Measurements from ENCODE around the gene CXorf58. TPM values are rescaled to one million over a fixed set of nuclear protein-coding genes. Genes with fewer than 3 reads are reported as not detected.

The CXorf58 gene
- total and polyA plus RNA-seq, 9 of the 15 experiments (the other 6 are each of a cell fraction or from before 2014, with no cell fraction given): 0.10 to 0.27 (median 0.16) TPM; not detected in 3

DNA sequence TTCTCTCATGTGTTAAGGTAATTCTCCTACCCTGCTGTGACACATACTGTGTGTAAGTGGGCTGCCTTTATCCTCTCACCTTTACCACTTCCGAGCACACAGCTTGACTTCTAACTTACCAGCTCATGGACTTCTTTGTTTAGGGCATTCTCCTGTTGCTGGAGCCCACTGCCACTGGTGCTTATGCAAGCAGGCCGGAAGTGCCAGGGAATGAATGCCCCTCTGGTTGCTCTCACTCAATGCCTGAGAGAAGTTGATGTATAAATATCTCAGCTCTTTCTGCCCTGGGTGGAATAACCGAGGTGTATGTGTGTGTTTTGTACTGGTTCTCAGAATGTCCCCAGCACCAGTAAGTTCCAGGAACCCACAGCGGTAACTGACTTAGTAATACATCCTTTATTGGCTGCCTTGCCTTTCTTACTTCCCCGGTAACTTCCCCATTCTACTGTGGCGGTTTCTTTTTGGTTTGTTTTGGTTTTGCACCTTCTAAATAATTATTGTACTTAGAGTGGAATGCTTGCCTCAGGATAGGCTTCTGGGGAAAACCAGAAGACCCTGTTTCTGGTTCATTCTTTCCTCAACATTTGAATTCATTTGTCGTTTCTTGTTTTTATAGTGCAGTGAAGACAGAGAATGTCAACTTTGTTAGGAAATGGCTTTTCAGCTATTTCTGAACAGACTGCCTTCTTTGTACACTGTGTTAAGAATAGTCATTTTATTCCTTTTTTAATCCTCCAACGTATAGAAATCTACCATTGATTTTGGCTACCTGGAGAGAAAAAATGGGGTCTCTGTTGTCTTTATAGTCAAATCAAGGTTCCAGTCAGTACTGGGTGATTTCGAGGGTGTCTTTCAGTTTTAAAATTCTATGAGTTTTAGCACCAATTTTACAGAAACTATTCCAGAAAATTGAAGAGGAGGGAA, 45.4 kb downstream of the CXorf58 start (continued):
- TF ChIP-seq KLF6 (CRISPR knock-in tag; IDR thresholded peaks at IDR 0.05; ENCODE audit: borderline replicate concordance): no peak
- TF ChIP-seq, protein P1, sequence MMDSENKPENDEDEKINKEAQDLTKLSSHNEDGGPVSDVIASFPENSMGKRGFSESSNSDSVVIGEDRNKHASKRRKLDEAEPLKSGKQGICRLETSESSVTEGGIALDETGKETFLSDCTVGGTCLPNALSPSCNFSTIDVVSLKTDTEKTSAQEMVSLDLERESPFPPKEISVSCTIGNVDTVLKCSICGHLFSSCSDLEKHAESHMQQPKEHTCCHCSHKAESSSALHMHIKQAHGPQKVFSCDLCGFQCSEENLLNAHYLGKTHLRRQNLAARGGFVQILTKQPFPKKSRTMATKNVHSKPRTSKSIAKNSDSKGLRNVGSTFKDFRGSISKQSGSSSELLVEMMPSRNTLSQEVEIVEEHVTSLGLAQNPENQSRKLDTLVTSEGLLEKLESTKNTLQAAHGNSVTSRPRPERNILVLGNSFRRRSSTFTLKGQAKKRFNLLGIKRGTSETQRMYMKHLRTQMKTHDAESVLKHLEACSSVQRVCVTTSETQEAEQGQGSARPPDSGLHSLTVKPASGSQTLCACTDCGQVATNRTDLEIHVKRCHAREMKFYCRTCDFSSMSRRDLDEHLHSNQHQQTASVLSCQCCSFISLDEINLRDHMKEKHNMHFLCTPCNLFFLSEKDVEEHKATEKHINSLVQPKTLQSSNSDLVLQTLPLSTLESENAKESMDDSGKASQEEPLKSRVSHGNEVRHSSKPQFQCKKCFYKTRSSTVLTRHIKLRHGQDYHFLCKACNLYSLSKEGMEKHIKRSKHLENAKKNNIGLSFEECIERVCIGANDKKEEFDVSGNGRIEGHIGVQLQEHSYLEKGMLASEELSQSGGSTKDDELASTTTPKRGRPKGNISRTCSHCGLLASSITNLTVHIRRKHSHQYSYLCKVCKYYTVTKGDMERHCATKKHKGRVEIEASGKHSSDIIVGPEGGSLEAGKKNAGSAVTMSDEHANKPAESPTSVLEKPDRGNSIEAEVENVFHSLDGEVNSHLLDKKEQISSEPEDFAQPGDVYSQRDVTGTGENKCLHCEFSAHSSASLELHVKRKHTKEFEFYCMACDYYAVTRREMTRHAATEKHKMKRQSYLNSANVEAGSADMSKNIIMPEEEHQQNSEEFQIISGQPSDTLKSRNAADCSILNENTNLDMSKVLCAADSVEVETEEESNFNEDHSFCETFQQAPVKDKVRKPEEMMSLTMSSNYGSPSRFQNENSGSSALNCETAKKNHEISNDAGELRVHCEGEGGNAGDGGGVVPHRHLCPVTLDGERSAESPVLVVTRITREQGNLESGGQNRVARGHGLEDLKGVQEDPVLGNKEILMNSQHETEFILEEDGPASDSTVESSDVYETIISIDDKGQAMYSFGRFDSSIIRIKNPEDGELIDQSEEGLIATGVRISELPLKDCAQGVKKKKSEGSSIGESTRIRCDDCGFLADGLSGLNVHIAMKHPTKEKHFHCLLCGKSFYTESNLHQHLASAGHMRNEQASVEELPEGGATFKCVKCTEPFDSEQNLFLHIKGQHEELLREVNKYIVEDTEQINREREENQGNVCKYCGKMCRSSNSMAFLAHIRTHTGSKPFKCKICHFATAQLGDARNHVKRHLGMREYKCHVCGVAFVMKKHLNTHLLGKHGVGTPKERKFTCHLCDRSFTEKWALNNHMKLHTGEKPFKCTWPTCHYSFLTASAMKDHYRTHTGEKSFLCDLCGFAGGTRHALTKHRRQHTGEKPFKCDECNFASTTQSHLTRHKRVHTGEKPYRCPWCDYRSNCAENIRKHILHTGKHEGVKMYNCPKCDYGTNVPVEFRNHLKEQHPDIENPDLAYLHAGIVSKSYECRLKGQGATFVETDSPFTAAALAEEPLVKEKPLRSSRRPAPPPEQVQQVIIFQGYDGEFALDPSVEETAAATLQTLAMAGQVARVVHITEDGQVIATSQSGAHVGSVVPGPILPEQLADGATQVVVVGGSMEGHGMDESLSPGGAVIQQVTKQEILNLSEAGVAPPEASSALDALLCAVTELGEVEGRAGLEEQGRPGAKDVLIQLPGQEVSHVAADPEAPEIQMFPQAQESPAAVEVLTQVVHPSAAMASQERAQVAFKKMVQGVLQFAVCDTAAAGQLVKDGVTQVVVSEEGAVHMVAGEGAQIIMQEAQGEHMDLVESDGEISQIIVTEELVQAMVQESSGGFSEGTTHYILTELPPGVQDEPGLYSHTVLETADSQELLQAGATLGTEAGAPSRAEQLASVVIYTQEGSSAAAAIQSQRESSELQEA (IDR thresholded peaks at IDR 0.05; ENCODE audit: low read depth): no peak
- no peak for TF ChIP-seq MCM5 (IDR thresholded peaks at IDR 0.05; ENCODE audit: low read depth)
- TF ChIP-seq TAF1 (IDR thresholded peaks at IDR 0.05; ENCODE audit: control insufficient read depth, extremely low read depth, insufficient read depth, low read length, severe bottlenecking): peak; percentile 35
- TF ChIP-seq PTRF (tag; IDR thresholded peaks at IDR 0.05): no peak
- TF ChIP-seq ADNP (tag; IDR thresholded peaks at IDR 0.05): no peak
- TF ChIP-seq NCOR1 (IDR thresholded peaks at IDR 0.05): no peak
- TF ChIP-seq, protein P2, sequence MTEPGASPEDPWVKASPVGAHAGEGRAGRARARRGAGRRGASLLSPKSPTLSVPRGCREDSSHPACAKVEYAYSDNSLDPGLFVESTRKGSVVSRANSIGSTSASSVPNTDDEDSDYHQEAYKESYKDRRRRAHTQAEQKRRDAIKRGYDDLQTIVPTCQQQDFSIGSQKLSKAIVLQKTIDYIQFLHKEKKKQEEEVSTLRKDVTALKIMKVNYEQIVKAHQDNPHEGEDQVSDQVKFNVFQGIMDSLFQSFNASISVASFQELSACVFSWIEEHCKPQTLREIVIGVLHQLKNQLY (CRISPR knock-in tag; conservative IDR thresholded peaks at IDR 0.05): no peak
- no peak for TF ChIP-seq ZNF324 (CRISPR knock-in tag; IDR thresholded peaks at IDR 0.05)
- TF ChIP-seq ZNF445 (CRISPR knock-in tag; IDR thresholded peaks at IDR 0.05; ENCODE audit: low read depth): no peak
- TF ChIP-seq, protein P3, sequence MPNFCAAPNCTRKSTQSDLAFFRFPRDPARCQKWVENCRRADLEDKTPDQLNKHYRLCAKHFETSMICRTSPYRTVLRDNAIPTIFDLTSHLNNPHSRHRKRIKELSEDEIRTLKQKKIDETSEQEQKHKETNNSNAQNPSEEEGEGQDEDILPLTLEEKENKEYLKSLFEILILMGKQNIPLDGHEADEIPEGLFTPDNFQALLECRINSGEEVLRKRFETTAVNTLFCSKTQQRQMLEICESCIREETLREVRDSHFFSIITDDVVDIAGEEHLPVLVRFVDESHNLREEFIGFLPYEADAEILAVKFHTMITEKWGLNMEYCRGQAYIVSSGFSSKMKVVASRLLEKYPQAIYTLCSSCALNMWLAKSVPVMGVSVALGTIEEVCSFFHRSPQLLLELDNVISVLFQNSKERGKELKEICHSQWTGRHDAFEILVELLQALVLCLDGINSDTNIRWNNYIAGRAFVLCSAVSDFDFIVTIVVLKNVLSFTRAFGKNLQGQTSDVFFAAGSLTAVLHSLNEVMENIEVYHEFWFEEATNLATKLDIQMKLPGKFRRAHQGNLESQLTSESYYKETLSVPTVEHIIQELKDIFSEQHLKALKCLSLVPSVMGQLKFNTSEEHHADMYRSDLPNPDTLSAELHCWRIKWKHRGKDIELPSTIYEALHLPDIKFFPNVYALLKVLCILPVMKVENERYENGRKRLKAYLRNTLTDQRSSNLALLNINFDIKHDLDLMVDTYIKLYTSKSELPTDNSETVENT (CRISPR knock-in tag; IDR thresholded peaks at IDR 0.05): no peak
- no peak for TF ChIP-seq RFX5 (IDR thresholded peaks at IDR 0.05; ENCODE audit: low read depth, low read length)
- TF ChIP-seq ASH1L (IDR thresholded peaks at IDR 0.05; ENCODE audit: borderline replicate concordance, low read depth, partially characterized antibody): no peak
- TF ChIP-seq SMAD1 (IDR thresholded peaks at IDR 0.05; ENCODE audit: low read depth, low read length, partially characterized antibody): no peak
- TF ChIP-seq LARP7 (IDR thresholded peaks at IDR 0.05): no peak
- no peak for TF ChIP-seq HDAC1 (IDR thresholded peaks at IDR 0.05)
